BE2C (cell line): ENCODE data around the gene CDH4.

Experiments
- DNase-seq: peaks from one replicate; pipeline ENCODE4 v3.0.0-alpha.2; 2020
- H3K27me3 ChIP-seq: fragments of 250-450 bp; sonication (Bioruptor Pico); 2 replicates; pipeline ENCODE4 v1.5.1; 2020; ENCODE audit warnings: mild to moderate bottlenecking
- H3K36me3 ChIP-seq: fragments of 250-450 bp; sonication (Bioruptor Pico); 2 replicates; pipeline ENCODE4 v1.5.1; 2020; ENCODE audit warnings: mild to moderate bottlenecking
- H3K4me1 ChIP-seq: fragments of 250-450 bp; sonication (Bioruptor Pico); 2 replicates; pipeline ENCODE4 v1.5.1; 2020
- H3K4me3 ChIP-seq: 2 replicates; pipeline ENCODE4 v1.5.1; 2011; ENCODE audit warnings: low read depth, low read length
- H3K9me3 ChIP-seq: fragments of 250-450 bp; sonication (Bioruptor Pico); 2 replicates; pipeline ENCODE4 v1.5.1; 2020
- CTCF ChIP-seq: IDR thresholded peaks from 2 replicates; pipeline ENCODE4 v1.5.1; 2012; ENCODE audit warnings: mild to moderate bottlenecking, low read depth, low read length

CDH4 gene

DNA sequence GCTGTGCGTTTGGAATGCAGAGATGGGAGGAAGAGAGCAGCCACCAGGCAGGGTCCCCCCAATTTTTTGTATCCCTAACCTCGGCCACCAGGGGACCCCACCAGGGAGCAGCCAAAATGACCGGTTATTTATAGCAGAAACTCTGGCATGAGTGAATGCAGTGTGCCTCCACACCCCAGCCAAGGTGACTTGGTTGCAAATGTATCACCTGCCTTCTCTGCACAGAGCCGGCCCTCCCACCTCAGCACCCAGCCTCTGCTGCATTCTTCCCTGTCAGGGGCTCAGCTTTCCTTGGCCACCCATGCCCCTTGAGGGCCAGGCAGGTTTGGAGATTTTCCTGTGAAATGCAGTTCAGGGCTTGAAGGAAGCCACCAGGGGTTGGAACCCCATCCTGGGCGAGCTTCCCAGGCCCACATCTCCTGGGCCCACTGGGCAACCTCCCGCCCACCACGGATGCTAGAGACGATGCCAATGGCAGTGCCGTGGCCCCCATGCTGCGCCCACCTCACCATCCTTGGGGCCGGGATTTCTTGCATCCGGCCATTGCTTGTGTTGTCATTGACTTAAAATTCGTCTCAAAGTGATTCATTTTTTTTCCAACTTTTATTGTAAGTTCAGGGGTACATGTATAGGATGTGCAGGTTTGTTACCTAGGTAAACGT, 522.0 kb downstream of the CDH4 start:
- TF ChIP-seq CTCF, result no peak
- DNase-seq, result no peak
- H3K27me3 ChIP-seq, result no peaks in the 10 kb centered on the region; the same call in 1 of the 2 replicates

DNA sequence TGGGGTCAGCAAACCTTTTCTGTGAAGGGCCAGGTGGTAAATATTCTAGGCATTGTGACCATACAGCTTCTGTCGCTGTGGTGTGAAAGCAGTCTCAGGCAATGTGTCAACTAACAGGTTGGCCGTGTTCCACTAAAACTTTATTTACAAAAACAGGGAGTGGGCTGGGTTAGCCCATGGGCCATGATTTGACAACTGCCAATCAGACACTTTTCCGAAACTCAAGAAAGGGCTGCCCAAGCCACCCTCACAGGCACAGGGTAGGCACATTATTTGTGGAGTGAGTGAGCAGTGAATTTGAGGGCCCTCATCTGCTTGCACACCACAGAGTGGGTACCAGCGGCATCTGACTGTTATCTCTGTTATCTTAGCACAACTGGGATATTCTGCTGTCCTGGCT, 523.4 kb downstream of the CDH4 start:
- no peak for DNase-seq
- Histone ChIP-seq H3K4me1 (no peaks in the 10 kb centered on the region), H3K9me3 (no peaks in the 10 kb centered on the region), H3K27me3 (no peaks in the 10 kb centered on the region; the same call in 1 of the 2 replicates), H3K36me3 (no peaks in the 10 kb centered on the region), H3K4me3 (no peak overlapping the region)
- TF ChIP-seq CTCF, result no peak

More for the DNA sequence above, 522.0 kb downstream of the CDH4 start:
- no peaks in the 10 kb centered on the region for H3K4me1 ChIP-seq
- H3K4me3 ChIP-seq, result no peak overlapping the region
- H3K36me3 ChIP-seq, result no peaks in the 10 kb centered on the region
- no peaks in the 10 kb centered on the region for H3K9me3 ChIP-seq

- no peaks in the 10 kb centered on the region for H3K9me3 ChIP-seq
- no peak for DNase-seq
- no peaks in the 10 kb centered on the region; the same call in 1 of the 2 replicates for H3K27me3 ChIP-seq
- TF ChIP-seq CTCF, result no peak
- no peaks in the 10 kb centered on the region for H3K36me3 ChIP-seq
- H3K4me1 ChIP-seq, result no peaks in the 10 kb centered on the region
- H3K4me3 ChIP-seq, result no peak overlapping the region
Measured at GRCh38 chr20:61776491-61777075, 524.5 kb downstream of the CDH4 start.

GRCh38 chr20:61777773-61778494, 525.9 kb downstream of the CDH4 start:
- no peaks in the 10 kb centered on the region; the same call in 1 of the 2 replicates for H3K27me3 ChIP-seq
- no peaks in the 10 kb centered on the region for H3K9me3 ChIP-seq
- no peak for DNase-seq
- no peaks in the 10 kb centered on the region for H3K4me1 ChIP-seq
- TF ChIP-seq CTCF, result no peak
- H3K36me3 ChIP-seq, result no peaks in the 10 kb centered on the region
- H3K4me3 ChIP-seq, result no peak overlapping the region

DNA sequence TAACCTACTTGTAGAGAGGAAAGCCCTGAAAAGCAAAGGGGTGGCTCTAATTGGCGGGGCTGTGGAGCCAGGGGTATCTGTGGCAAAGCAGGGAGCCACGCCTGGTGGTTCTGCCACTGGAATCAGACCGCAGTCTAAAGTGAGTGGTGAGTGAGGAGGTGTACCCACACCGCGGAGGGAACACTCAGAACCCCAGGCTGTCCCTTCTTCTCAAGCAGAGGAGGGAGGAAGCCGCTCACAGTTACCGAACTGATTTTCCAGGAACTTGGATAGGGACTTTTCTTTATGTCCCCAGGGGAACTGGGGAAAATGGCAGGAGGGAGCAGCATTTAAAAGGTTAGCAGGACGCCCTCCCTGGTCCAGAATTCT, 526.4 kb downstream of the CDH4 start:
- Histone ChIP-seq H3K4me3 (no peak overlapping the region), H3K9me3 (no peaks in the 10 kb centered on the region), H3K4me1 (no peaks in the 10 kb centered on the region), H3K27me3 (no peaks in the 10 kb centered on the region; the same call in 1 of the 2 replicates), H3K36me3 (no peaks in the 10 kb centered on the region)
- no peak for TF ChIP-seq CTCF
- no peak for DNase-seq
